ENCODE measurements around the gene ZNF684.
"Not testable (repeated sequence)": the region's sequence is repeated elsewhere in the genome, so short reads cannot be mapped to it uniquely, and the experiment has no call there.

ZNF684 gene

DNA sequence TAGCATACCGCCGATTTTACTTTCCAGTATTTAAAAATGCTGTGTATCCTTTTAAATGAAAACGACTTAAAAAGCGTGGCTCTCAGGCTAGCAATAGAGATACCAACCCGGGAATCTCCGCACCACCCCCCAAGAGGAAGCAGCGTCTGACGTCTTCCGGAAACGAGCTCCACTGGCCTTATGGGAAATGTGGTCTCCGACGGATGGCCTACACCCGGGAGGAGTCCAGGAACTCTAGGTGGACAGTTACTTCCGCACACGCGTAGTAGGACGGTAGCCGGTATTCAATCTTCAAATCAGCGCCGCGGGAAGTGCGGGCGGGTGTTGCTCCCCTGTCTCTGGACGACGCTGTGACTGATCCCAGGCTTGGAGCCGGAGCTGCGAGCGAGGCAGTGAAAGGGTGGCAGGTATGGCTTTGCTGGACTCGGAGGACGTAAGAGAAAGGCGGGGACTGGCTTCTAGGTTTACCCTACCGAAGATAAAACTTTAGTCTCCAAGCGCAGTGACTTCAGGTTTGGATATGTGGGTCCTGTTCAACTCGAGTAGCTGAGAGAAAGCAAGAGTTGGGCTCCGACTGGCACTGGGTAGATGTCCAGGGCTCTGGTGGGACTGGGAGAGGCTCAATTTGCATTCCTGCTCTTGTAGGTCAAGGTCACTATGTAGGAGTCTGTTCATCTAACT, at the start of gene ZNF684:
TSS of gene ZNF684 (plus strand) at position 257 of the 681 bp plus-strand sequence. CDS start 1,530 bp downstream, outside the sequence.
- peak; percentile 93 for ATAC-seq (ENCODE audit: low read depth)
- H3K36me3 Mint-ChIP-seq, result peaks cover 3% of the 10 kb centered on the region
- peaks cover 13% of the 10 kb centered on the region for H3K4me1 Mint-ChIP-seq

DNA sequence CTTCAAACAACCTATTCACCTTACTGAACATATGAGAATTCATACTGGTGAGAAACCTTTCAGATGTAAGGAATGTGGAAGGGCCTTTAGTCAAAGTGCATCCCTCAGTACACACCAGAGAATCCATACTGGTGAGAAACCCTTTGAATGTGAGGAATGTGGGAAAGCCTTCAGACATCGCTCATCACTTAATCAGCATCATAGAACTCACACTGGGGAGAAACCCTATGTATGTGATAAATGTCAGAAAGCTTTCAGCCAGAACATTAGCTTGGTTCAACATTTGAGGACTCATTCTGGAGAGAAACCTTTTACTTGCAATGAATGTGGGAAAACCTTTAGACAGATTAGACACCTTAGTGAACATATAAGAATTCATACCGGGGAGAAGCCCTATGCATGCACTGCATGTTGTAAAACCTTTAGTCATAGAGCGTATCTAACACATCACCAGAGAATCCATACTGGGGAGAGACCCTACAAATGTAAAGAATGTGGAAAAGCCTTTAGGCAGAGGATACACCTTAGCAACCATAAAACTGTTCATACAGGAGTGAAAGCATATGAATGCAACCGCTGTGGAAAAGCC, 36.0 kb upstream of the ZNF684 start:
- no peaks in the 10 kb centered on the region for H3K27me3 Mint-ChIP-seq
- H3K4me3 Mint-ChIP-seq, result no peak overlapping the region

More for the DNA sequence above, at the start of gene ZNF684:
- Mint-ChIP-seq H3K4me3 (peak within 1 kb of the TSS; percentile 97), H3K27ac (peak within 1 kb of the TSS; percentile 92), H3K9me3 (peaks cover 6% of the 10 kb centered on the region), H3K27me3 (no peaks in the 10 kb centered on the region)
- DNase-seq (ENCODE audit: low spot score in 2 of 2), result peak; percentile 59 to 67

DNA sequence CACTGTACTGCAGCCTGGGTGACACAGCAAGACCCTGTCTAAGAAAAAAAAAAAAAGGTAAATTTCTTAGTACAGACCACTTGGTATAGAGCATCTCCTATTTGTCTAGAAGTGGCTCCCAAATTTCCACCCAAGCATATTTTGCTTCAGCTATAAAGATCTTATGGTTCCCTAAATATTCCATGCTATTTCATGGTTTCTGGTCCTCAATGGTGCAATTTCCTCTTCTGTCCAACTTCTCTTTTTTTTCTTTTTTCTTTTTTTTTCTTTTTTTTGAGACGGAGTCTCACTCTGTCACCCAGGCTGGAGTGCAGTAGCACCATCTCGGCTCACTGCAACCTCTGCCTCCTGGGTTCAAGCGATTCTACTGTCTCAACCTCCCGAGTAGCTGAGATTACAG, 28.8 kb upstream of the ZNF684 start:
- not testable (repeated sequence) for H3K27ac Mint-ChIP-seq; ATAC-seq (ENCODE audit: low read depth); H3K4me3 Mint-ChIP-seq; H3K27me3 Mint-ChIP-seq; DNase-seq (ENCODE audit: low spot score in 2 of 2); H3K4me1 Mint-ChIP-seq
- Mint-ChIP-seq H3K9me3 (peaks cover 17% of the 10 kb centered on the region), H3K36me3 (peaks cover 44% of the 10 kb centered on the region)

More for the DNA sequence above, 36.0 kb upstream of the ZNF684 start:
- Mint-ChIP-seq H3K36me3 (peaks cover 59% of the 10 kb centered on the region), H3K9me3 (peaks cover 30% of the 10 kb centered on the region), H3K4me1 (no peaks in the 10 kb centered on the region), H3K27ac (no peak overlapping the region)
- ATAC-seq (ENCODE audit: low read depth) (no peak), DNase-seq (ENCODE audit: low spot score in 2 of 2) (no peak)

- no peak for DNase-seq (ENCODE audit: low spot score in 2 of 2)
- peaks cover 10% of the 10 kb centered on the region for H3K4me1 Mint-ChIP-seq
- H3K27me3 Mint-ChIP-seq, result no peaks in the 10 kb centered on the region
- H3K9me3 Mint-ChIP-seq, result peaks cover 15% of the 10 kb centered on the region
- peaks cover 24% of the 10 kb centered on the region for H3K36me3 Mint-ChIP-seq
- H3K27ac Mint-ChIP-seq, result peak overlapping the region; percentile 40
- no peak for ATAC-seq (ENCODE audit: low read depth)
- H3K4me3 Mint-ChIP-seq, result peak overlapping the region; percentile 90
Measured at GRCh38 chr1:40507973-40508372, 23.5 kb upstream of the ZNF684 start.

- H3K4me1 Mint-ChIP-seq, result peaks cover 10% of the 10 kb centered on the region
- DNase-seq (ENCODE audit: low spot score in 2 of 2) (peak; percentile 64 to 72), ATAC-seq (ENCODE audit: low read depth) (peak; percentile 97)
- peak within 1 kb of the TSS; percentile 90 for H3K4me3 Mint-ChIP-seq
- H3K36me3 Mint-ChIP-seq, result peaks cover 22% of the 10 kb centered on the region
- H3K9me3 Mint-ChIP-seq, result peaks cover 15% of the 10 kb centered on the region
- no peaks in the 10 kb centered on the region for H3K27me3 Mint-ChIP-seq
- peak within 1 kb of the TSS; percentile 40 for H3K27ac Mint-ChIP-seq
Measured at GRCh38 chr1:40508375-40509341, 22.8 kb upstream of the ZNF684 start, which contains the start of gene EXO5. Gene EXO5 (plus strand): TSS chr1:40508767. CDS start chr1:40514545, 5,778 bp downstream.

DNA sequence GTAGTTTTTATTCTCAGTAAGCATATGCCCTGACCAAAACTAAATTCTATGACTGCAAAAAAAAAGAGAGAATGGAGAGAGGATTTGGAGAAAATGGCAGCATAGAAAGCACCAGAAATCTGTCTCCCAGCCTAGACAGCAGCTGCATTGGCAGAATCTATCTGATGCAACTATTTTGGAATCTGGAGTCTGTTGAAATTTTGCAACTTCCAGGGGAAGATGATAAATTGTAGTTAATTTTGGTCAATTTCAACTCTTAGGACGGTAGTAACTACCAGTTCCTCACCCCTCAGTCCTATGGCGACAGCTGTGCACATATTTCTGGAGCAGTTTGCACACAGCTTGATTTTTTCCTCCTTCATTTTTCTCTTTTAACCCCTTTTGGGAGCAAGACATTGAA, 11.9 kb upstream of the ZNF684 start:
- Mint-ChIP-seq H3K27ac (no peak overlapping the region), H3K27me3 (peaks cover 1% of the 10 kb centered on the region), H3K4me3 (no peak overlapping the region), H3K9me3 (peaks cover 19% of the 10 kb centered on the region), H3K4me1 (no peaks in the 10 kb centered on the region), H3K36me3 (peaks cover 25% of the 10 kb centered on the region)
- ATAC-seq (ENCODE audit: low read depth) (no peak), DNase-seq (ENCODE audit: low spot score in 2 of 2) (no peak)

GRCh38 chr1:40530735-40531380, 579 bp upstream of the ZNF684 start:
- Mint-ChIP-seq H3K4me3 (peak overlapping the region; percentile 97), H3K4me1 (peaks cover 13% of the 10 kb centered on the region), H3K27ac (peak overlapping the region; percentile 92), H3K36me3 (peaks cover 5% of the 10 kb centered on the region), H3K9me3 (peaks cover 8% of the 10 kb centered on the region), H3K27me3 (peaks cover 2% of the 10 kb centered on the region)
- DNase-seq (ENCODE audit: low spot score in 2 of 2) (no peak), ATAC-seq (ENCODE audit: low read depth) (no peak)

GRCh38 chr1:40532062-40532389, 589 bp downstream of the ZNF684 start:
- Mint-ChIP-seq H3K9me3 (peaks cover 6% of the 10 kb centered on the region), H3K4me1 (peaks cover 13% of the 10 kb centered on the region), H3K27ac (peak overlapping the region; percentile 92), H3K27me3 (no peaks in the 10 kb centered on the region), H3K36me3 (peaks cover 3% of the 10 kb centered on the region), H3K4me3 (peak overlapping the region; percentile 97)
- ATAC-seq (ENCODE audit: low read depth), result no peak
- no peak for DNase-seq (ENCODE audit: low spot score in 2 of 2)

GRCh38 chr1:40532844-40533424, 1.5 kb downstream of the ZNF684 start:
- H3K27me3 Mint-ChIP-seq, result no peaks in the 10 kb centered on the region
- ATAC-seq (ENCODE audit: low read depth) (peak; percentile 54), DNase-seq (ENCODE audit: low spot score in 2 of 2) (peak in 1 of 2 donors; percentile 36)
- peaks cover 4% of the 10 kb centered on the region for H3K9me3 Mint-ChIP-seq
- peaks cover 13% of the 10 kb centered on the region for H3K4me1 Mint-ChIP-seq
- H3K4me3 Mint-ChIP-seq, result peak overlapping the region; percentile 43
- no peak overlapping the region for H3K27ac Mint-ChIP-seq
- H3K36me3 Mint-ChIP-seq, result peaks cover 5% of the 10 kb centered on the region

DNA sequence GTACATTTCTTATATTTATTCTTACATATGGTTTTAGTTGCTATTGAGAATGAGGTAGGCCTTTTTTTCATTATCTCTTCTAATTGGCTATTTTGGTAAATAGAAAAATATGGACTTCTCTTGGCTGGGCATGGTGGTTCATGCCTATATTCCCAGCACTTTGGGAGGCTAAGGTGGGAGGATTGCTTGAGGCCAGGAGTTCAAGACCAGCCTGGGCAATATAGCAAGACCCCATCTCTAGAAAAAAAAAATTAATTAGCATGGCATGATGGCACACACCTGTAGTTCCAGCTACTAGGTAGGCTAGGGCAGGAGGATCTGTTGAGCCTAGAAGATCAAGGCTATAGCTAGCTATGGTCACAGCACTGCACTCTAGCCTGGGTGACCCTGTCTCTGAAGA, 3.2 kb downstream of the ZNF684 start:
- no peak for DNase-seq (ENCODE audit: low spot score in 2 of 2)

DNA sequence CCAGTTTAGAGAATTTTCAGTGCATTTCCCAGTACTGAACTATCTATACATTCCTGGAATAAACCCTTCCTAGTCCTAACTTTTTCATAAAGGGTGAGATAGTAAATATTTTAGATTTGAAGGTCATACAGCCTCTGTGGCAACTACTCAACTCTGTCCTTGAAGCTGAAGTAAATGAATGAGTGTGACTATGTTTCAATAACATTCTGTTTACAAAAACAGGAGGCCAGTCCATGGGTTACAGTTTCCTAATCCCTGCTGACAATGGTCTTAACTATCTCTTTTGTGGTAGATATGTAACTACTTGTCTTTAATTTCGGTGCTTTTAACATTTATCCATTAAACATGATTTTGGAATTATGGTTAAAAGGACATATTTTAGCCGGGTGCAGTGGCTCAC, 4.3 kb downstream of the ZNF684 start:
- H3K4me3 Mint-ChIP-seq, result no peak overlapping the region
- H3K36me3 Mint-ChIP-seq, result peaks cover 9% of the 10 kb centered on the region
- ATAC-seq (ENCODE audit: low read depth) (no peak), DNase-seq (ENCODE audit: low spot score in 2 of 2) (no peak)
- no peak overlapping the region for H3K27ac Mint-ChIP-seq
- H3K9me3 Mint-ChIP-seq, result peaks cover 4% of the 10 kb centered on the region
- H3K27me3 Mint-ChIP-seq, result no peaks in the 10 kb centered on the region
- H3K4me1 Mint-ChIP-seq, result peaks cover 13% of the 10 kb centered on the region

More for the DNA sequence above, 3.2 kb downstream of the ZNF684 start:
- H3K4me1 Mint-ChIP-seq, result peaks cover 13% of the 10 kb centered on the region
- peaks cover 4% of the 10 kb centered on the region for H3K9me3 Mint-ChIP-seq
- H3K4me3 Mint-ChIP-seq, result no peak overlapping the region
- H3K36me3 Mint-ChIP-seq, result peaks cover 8% of the 10 kb centered on the region
- no peak for ATAC-seq (ENCODE audit: low read depth)
- no peak overlapping the region for H3K27ac Mint-ChIP-seq
- H3K27me3 Mint-ChIP-seq, result no peaks in the 10 kb centered on the region

DNA sequence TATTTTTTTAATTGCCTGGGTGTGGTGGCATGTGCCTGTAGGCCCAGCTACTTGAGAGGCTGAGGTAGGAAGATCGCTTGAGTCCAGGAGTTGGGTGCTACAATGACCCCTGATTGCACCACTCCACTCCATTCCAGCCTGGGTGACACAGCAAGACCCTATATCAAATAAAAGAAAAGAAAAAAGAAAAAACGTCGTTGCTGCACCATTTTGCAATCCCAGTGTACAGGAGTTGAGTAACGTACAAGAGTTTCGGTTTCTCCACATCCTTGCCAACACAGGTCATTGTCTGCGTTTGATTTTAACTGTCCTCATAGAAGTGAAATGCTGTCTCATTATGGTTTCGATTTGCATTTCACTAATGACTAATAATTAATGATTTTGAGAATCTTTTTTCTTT, 7.9 kb downstream of the ZNF684 start:
- no peak overlapping the region for H3K27ac Mint-ChIP-seq
- H3K4me1 Mint-ChIP-seq, result no peaks in the 10 kb centered on the region
- no peak overlapping the region for H3K4me3 Mint-ChIP-seq
- H3K9me3 Mint-ChIP-seq, result peaks cover 2% of the 10 kb centered on the region
- DNase-seq (ENCODE audit: low spot score in 2 of 2), result no peak
- H3K27me3 Mint-ChIP-seq, result no peaks in the 10 kb centered on the region
- peaks cover 30% of the 10 kb centered on the region for H3K36me3 Mint-ChIP-seq
- ATAC-seq (ENCODE audit: low read depth), result no peak

- no peak overlapping the region for H3K27ac Mint-ChIP-seq
- H3K4me1 Mint-ChIP-seq, result no peaks in the 10 kb centered on the region
- DNase-seq (ENCODE audit: low spot score in 2 of 2) (no peak), ATAC-seq (ENCODE audit: low read depth) (no peak)
- H3K9me3 Mint-ChIP-seq, result peaks cover 18% of the 10 kb centered on the region
- H3K36me3 Mint-ChIP-seq, result peaks cover 40% of the 10 kb centered on the region
- H3K27me3 Mint-ChIP-seq, result no peaks in the 10 kb centered on the region
- no peak overlapping the region for H3K4me3 Mint-ChIP-seq
Measured at GRCh38 chr1:40546957-40547356, 15.5 kb downstream of the ZNF684 start.
